Activated CD4-positive, alpha-beta T cell treated with anti-CD3 and anti-CD28 coated beads, Interleukin-2, amount 10 ng/mL, durations not matched to agents 24 days and 14 days (primary cell): ENCODE data around the gene LIPI. TPM values are rescaled to one million over a fixed set of nuclear protein-coding genes. Genes with fewer than 3 reads are reported as not detected.
A peak's percentile ranks its signal among the peaks of the same experiment; 100 is the strongest.
"Not testable (repeated sequence)": the region's sequence is repeated elsewhere in the genome, so short reads cannot be mapped to it uniquely, and the experiment has no call there.

Experiments
- DNase-seq: peaks from one replicate; pipeline ENCODE4 v3.0.0; 2022
- H3K27ac Mint-ChIP-seq: one replicate; pipeline ENCODE4 v1.8.0; 2022; ENCODE audit warnings: mild to moderate bottlenecking, mixed read lengths
- H3K27me3 Mint-ChIP-seq: one replicate; pipeline ENCODE4 v1.8.0; 2022; ENCODE audit warnings: mixed read lengths
- H3K36me3 Mint-ChIP-seq: one replicate; pipeline ENCODE4 v1.8.0; 2022; ENCODE audit warnings: low read depth, mild to moderate bottlenecking, mixed read lengths
- H3K4me1 Mint-ChIP-seq: one replicate; pipeline ENCODE4 v1.8.0; 2021; ENCODE audit warnings: mixed read lengths
- H3K4me3 Mint-ChIP-seq: one replicate; pipeline ENCODE4 v1.8.0; 2022; ENCODE audit warnings: mild to moderate bottlenecking, moderate library complexity, mixed read lengths
- H3K9me3 Mint-ChIP-seq: one replicate; pipeline ENCODE4 v1.8.0; 2021; ENCODE audit warnings: mixed read lengths
- intact Hi-C: fragments of 100-400 bp; cut with micrococcal nuclease; formaldehyde crosslinking; loops from one replicate; pipeline ENCODE4 v1.15.1; 2023
- total RNA-seq: library from RNA; stranded (reverse); gene quantifications from 2 replicates; pipeline ENCODE4 v1.2.3, GENCODE V29; 2022

The LIPI gene
- total RNA-seq, 1 donor from 2014 or later, result not detected

DNA sequence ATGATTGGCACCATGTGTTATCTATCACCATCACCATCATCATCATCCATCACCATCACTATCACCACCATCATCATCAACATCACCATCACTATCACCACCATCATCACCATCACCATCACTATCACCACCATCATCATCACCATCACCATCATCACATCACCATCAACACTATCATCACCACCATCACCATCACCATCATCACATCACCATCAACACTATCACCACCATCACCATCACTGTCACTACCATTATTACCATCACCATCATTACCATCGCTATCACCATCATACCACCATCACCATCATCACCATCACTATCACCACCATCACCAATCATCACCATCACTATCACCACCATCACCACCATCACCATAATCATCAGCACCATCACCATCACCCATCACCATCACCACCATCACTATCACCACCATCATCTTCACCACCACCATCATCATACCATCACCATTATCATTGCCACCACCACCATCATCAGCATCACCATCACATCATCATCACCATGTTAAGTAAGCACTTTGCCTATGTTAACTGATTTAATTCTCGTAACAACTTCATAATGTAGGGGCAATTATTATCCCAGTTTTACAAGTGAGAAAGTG is 112.8 kb downstream of the LIPI start:
- Mint-ChIP-seq H3K36me3 (peaks cover 6% of the 10 kb centered on the region), H3K27ac (no peak overlapping the region), H3K27me3 (no peaks in the 10 kb centered on the region), H3K4me1 (no peaks in the 10 kb centered on the region), H3K9me3 (peaks cover 7% of the 10 kb centered on the region), H3K4me3 (no peak overlapping the region)
- intact Hi-C loops, result no loop called here
- DNase-seq, result no peak

DNA sequence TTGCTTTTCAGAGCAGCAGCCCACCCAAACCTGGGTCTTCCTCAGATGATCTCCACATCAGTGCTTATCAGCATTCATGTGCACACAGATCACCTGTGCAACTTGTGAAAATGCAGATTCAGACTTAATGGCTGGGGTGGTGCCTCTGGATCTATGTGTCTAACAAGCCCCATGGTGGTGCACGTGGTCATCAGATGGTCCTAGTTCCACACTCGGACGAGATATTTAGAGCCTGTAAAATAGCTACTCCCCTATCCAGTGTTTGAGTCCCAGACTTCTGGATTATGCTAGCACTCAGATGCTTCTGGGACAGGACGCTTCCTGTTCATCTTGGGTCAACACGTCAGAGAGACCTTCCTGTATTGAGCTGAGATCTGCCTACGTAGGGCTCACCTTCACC is 114.2 kb downstream of the LIPI start:
- intact Hi-C loops, result no loop called here
- H3K36me3 Mint-ChIP-seq, result peaks cover 12% of the 10 kb centered on the region
- no peak for DNase-seq
- H3K4me3 Mint-ChIP-seq, result no peak overlapping the region
- H3K9me3 Mint-ChIP-seq, result peaks cover 7% of the 10 kb centered on the region
- H3K27me3 Mint-ChIP-seq, result no peaks in the 10 kb centered on the region
- H3K27ac Mint-ChIP-seq, result no peak overlapping the region
- no peaks in the 10 kb centered on the region for H3K4me1 Mint-ChIP-seq

DNA sequence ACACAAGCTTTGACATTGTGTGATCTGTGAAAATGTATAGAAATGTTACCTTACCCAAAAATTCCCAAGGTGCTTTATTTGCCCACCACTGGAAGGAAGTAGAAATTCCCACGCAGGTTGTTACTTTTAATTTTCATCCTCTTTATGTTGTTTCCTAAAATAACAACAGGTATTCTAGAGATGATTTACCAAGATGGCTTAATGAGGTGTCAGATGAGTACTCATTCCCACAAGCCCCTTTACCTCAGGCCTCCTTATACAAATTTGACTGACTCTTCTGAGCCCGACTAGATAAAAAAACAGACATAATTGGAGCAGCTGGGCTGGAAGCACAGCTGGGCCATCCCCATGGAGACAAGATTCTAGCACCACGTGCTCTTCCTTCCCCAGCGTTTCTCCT is 114.6 kb downstream of the LIPI start:
- Mint-ChIP-seq H3K4me3 (no peak overlapping the region), H3K4me1 (peaks cover 2% of the 10 kb centered on the region), H3K36me3 (peaks cover 14% of the 10 kb centered on the region), H3K9me3 (peaks cover 7% of the 10 kb centered on the region), H3K27ac (no peak overlapping the region), H3K27me3 (no peaks in the 10 kb centered on the region)
- DNase-seq, result no peak
- intact Hi-C loops, result no loop called here

- Mint-ChIP-seq H3K27ac (no peak overlapping the region), H3K4me1 (peaks cover 2% of the 10 kb centered on the region), H3K4me3 (no peak overlapping the region), H3K36me3 (peaks cover 16% of the 10 kb centered on the region), H3K9me3 (peaks cover 7% of the 10 kb centered on the region), H3K27me3 (no peaks in the 10 kb centered on the region)
- intact Hi-C loops, result no loop called here
- no peak for DNase-seq
Measured at GRCh38 chr21:14095056-14095455, 115.7 kb downstream of the LIPI start.

DNA sequence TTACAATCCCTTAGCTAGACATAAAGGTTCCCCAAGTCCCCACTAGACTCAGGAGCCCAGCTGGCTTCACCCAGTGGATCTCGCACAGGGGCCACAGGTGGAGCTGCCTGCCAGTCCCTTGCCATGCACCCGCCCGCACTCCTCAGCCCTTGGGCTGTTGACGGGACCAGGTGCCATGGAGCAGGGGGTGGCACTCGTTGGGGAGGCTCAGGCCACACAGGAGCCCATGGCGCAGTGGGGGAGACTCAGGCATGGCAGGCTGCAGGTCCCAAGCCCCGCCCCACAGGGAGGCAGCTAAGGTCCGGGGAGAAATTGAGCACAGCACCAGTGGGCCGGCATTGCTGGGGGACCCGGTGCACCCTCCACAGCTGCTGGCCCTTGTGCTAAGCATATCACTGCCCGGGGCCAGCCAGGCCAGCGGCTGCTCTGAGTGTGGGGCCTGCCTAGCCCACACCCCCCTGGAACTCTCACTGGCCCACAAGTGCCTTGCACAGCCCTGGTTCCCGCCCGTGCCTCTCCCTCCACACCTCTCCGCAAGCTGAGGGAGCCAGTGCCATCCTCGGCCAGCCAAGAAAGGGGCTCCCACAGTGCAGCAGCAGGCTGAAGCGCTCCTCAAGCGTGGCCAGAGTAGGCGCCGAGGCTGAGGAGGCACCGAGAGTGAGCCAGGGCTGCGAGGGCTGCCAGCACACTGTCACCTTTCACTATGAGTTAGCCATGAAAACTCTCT is 117.8 kb downstream of the LIPI start:
- Mint-ChIP-seq H3K4me1 (peaks cover 7% of the 10 kb centered on the region), H3K27ac (no peak overlapping the region), H3K27me3 (no peaks in the 10 kb centered on the region), H3K4me3 (no peak overlapping the region), H3K9me3 (peaks cover 4% of the 10 kb centered on the region), H3K36me3 (peaks cover 22% of the 10 kb centered on the region)
- no peak for DNase-seq
- intact Hi-C loops, result no loop called here

- DNase-seq, H3K27me3 Mint-ChIP-seq, H3K9me3 Mint-ChIP-seq, intact Hi-C loops, H3K4me3 Mint-ChIP-seq: not testable (repeated sequence)
- H3K36me3 Mint-ChIP-seq, result peaks cover 22% of the 10 kb centered on the region
- H3K27ac Mint-ChIP-seq, result peak overlapping the region; percentile 30
- H3K4me1 Mint-ChIP-seq, result peaks cover 20% of the 10 kb centered on the region
Measured at GRCh38 chr21:14090184-14090583, 120.6 kb downstream of the LIPI start.

DNA sequence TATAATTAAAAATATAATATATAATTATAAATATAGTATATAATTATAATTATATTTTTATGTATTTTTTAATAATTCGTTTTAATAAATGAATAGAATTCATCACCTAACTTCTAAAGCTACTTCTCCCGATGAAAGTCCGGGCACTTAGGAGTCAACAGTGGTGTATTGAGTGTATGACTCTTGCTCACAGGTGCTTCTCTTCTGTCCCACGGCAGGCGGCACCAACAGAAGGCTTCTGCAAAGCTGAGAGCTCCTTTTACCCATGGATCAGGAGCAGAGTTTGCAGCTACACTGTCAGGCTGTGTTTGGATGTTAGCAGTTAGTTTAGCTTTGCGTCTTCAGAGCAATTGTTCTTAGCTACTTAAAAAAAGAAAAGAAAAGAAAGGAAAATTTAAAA is 122.4 kb downstream of the LIPI start:
- Mint-ChIP-seq H3K4me3 (no peak overlapping the region), H3K27ac (no peak overlapping the region), H3K36me3 (peaks cover 28% of the 10 kb centered on the region), H3K9me3 (peaks cover 4% of the 10 kb centered on the region), H3K27me3 (no peaks in the 10 kb centered on the region), H3K4me1 (peaks cover 20% of the 10 kb centered on the region)
- intact Hi-C loops, result no loop called here
- peak; percentile 54 for DNase-seq

DNA sequence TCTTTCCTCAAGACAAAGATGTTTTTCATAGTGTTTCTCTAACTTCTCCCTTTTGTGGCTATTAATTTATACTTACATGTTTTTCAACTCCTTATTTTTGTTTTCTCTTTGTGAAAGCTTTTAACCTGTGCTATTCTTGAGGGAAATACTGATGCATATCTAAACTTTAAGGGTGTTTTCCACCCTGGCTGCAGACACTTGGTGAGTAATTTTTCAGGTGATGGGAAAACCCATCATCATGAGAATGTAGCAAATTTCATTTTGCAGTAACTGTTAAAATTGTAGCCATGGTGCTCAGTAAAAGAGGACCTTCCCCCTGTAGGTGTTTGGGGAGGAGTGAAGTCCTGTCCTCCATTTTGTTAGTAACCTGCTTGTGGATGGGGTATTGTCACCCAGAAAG is 124.2 kb downstream of the LIPI start:
- Mint-ChIP-seq H3K4me3 (no peak overlapping the region), H3K9me3 (peaks cover 7% of the 10 kb centered on the region), H3K27ac (peak overlapping the region; percentile 82), H3K36me3 (peaks cover 25% of the 10 kb centered on the region), H3K27me3 (no peaks in the 10 kb centered on the region), H3K4me1 (peaks cover 20% of the 10 kb centered on the region)
- no peak for DNase-seq
- intact Hi-C loops, result no loop called here

DNA sequence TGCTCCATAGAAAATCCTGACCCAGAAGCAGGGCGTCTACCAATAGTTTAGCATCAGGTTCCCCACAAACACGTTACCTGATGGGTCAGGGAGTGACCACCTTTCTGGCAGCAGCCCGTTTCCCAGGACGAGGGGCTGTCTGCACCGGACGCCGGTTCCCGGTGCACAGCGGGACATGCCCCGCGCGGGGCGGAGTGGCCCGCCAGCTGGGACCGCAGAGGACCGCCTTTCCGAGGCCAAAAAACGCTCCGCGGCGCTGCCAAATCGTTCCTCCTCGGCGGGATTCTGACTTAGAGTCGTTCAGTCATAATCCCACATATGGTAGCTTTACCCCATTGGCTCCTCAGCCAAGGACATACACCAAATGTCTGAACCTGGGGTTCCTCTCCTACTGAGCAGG is 126.1 kb downstream of the LIPI start:
- Mint-ChIP-seq H3K4me1 (peaks cover 15% of the 10 kb centered on the region), H3K4me3 (no peak overlapping the region), H3K27me3 (no peaks in the 10 kb centered on the region), H3K36me3 (peaks cover 19% of the 10 kb centered on the region), H3K9me3 (peaks cover 7% of the 10 kb centered on the region), H3K27ac (no peak overlapping the region)
- intact Hi-C loops, result no loop called here
- DNase-seq, result no peak

- Mint-ChIP-seq H3K4me1 (peaks cover 13% of the 10 kb centered on the region), H3K27me3 (no peaks in the 10 kb centered on the region), H3K27ac (no peak overlapping the region), H3K4me3 (no peak overlapping the region), H3K9me3 (peaks cover 7% of the 10 kb centered on the region), H3K36me3 (peaks cover 19% of the 10 kb centered on the region)
- intact Hi-C loops, result no loop called here
- no peak for DNase-seq
Measured at GRCh38 chr21:14084068-14084501, 126.7 kb downstream of the LIPI start.

DNA sequence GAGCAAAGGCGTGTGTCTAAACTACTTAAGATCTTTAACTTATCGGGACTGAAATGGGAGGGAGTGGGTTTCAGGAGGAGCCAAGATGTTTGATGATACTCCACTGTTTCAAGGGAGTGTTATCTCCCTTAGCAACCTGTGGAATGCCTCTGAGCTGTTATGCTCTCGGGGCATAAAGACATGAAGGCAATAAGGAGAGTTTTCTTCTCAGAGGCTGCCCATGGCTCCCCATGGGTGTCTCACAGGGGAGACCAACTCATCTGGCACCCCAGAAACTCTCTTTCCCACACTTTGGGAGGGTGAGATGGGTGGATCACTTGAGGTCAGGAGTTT is 130.0 kb downstream of the LIPI start:
- no peak overlapping the region for H3K27ac Mint-ChIP-seq
- peaks cover 10% of the 10 kb centered on the region for H3K36me3 Mint-ChIP-seq
- no peak for DNase-seq
- no peak overlapping the region for H3K4me3 Mint-ChIP-seq
- no peaks in the 10 kb centered on the region for H3K4me1 Mint-ChIP-seq
- intact Hi-C loops, result no loop called here
- H3K9me3 Mint-ChIP-seq, result peaks cover 19% of the 10 kb centered on the region
- H3K27me3 Mint-ChIP-seq, result no peaks in the 10 kb centered on the region

- intact Hi-C loops, result no loop called here
- H3K4me3 Mint-ChIP-seq, result no peak overlapping the region
- peaks cover 19% of the 10 kb centered on the region for H3K9me3 Mint-ChIP-seq
- H3K27me3 Mint-ChIP-seq, result no peaks in the 10 kb centered on the region
- DNase-seq, result no peak
- peaks cover 10% of the 10 kb centered on the region for H3K36me3 Mint-ChIP-seq
- no peak overlapping the region for H3K27ac Mint-ChIP-seq
- no peaks in the 10 kb centered on the region for H3K4me1 Mint-ChIP-seq
Measured at GRCh38 chr21:14080040-14080763, 130.6 kb downstream of the LIPI start.

- DNase-seq, result no peak
- H3K27ac Mint-ChIP-seq, result no peak overlapping the region
- H3K27me3 Mint-ChIP-seq, result no peaks in the 10 kb centered on the region
- H3K4me3 Mint-ChIP-seq, result no peak overlapping the region
- H3K36me3 Mint-ChIP-seq, result peaks cover 10% of the 10 kb centered on the region
- peaks cover 22% of the 10 kb centered on the region for H3K9me3 Mint-ChIP-seq
- no peaks in the 10 kb centered on the region for H3K4me1 Mint-ChIP-seq
- intact Hi-C loops, result no loop called here
Measured at GRCh38 chr21:14078746-14079375, 131.9 kb downstream of the LIPI start.
